ENCODE results near the gene SELENOT. TPM values are rescaled to one million over a fixed set of nuclear protein-coding genes. Genes with fewer than 3 reads are reported as not detected.

The SELENOT gene
- total RNA-seq, 1 experiment from 2014 or later: 73.8 TPM

- H3K14ac ChIP-seq (ENCODE audit: insufficient read depth, low read length): no peak overlapping the region
- Mint-ChIP-seq H3K9me3 (no peaks in the 10 kb centered on the region), H3K4me3 (no peak overlapping the region), H3K27ac (no peak overlapping the region), H3K4me1 (peaks cover 0 to 4% of the 10 kb centered on the region in 2 experiments; a peak in 1 of 4 replicates), H3K36me3 (ENCODE audit: insufficient read depth in 1 of 3, low read depth in 3 of 3) (no peaks in the 10 kb centered on the region), H3K27me3 (ENCODE audit: low read depth) (no peaks in the 10 kb centered on the region)
- H3K23me2 ChIP-seq (ENCODE audit: insufficient read length, low read depth, low read length, poor library complexity, severe bottlenecking): no peaks in the 10 kb centered on the region
- H3K4me1 ChIP-seq (ENCODE audit: insufficient read depth, low read length): no peaks in the 10 kb centered on the region
- H2BK20ac ChIP-seq (ENCODE audit: low read depth, low read length, poor library complexity, severe bottlenecking): no peak overlapping the region
- no peak overlapping the region for H3T11ph ChIP-seq (ENCODE audit: low read length)
- no peaks in the 10 kb centered on the region for H4K20me1 ChIP-seq (ENCODE audit: control insufficient read depth, insufficient read depth, insufficient read length)
- no peak overlapping the region for H4K8ac ChIP-seq (replicated peaks; ENCODE audit: insufficient read length, low read depth, low read length)
- H2BK5ac ChIP-seq (ENCODE audit: insufficient read length, low read length): no peak overlapping the region
- WGBS (ENCODE audit: extremely low coverage, insufficient read length, low lambda C conversion rate): no CpG with 5 or more reads among the region's 4 CpGs
- H2AK5ac ChIP-seq (ENCODE audit: insufficient read length, low read length): no peak overlapping the region
- TF ChIP-seq, protein P1, sequence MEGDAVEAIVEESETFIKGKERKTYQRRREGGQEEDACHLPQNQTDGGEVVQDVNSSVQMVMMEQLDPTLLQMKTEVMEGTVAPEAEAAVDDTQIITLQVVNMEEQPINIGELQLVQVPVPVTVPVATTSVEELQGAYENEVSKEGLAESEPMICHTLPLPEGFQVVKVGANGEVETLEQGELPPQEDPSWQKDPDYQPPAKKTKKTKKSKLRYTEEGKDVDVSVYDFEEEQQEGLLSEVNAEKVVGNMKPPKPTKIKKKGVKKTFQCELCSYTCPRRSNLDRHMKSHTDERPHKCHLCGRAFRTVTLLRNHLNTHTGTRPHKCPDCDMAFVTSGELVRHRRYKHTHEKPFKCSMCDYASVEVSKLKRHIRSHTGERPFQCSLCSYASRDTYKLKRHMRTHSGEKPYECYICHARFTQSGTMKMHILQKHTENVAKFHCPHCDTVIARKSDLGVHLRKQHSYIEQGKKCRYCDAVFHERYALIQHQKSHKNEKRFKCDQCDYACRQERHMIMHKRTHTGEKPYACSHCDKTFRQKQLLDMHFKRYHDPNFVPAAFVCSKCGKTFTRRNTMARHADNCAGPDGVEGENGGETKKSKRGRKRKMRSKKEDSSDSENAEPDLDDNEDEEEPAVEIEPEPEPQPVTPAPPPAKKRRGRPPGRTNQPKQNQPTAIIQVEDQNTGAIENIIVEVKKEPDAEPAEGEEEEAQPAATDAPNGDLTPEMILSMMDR (conservative IDR thresholded peaks at IDR 0.05): no peak
- H3K27ac ChIP-seq (ENCODE audit: insufficient read length, low read depth, low read length): no peak overlapping the region
- no peak overlapping the region for H3K23ac ChIP-seq (ENCODE audit: insufficient read length, low read depth, low read length)
- no peak overlapping the region for H4K91ac ChIP-seq (ENCODE audit: insufficient read length, low read depth, low read length)
- DNase-seq: no peak
- no peak overlapping the region for H2BK12ac ChIP-seq (ENCODE audit: insufficient read length, low read depth, low read length)
- no peak overlapping the region for H4K5ac ChIP-seq (ENCODE audit: insufficient read length, low read depth, low read length)
- no peaks in the 10 kb centered on the region for H3K79me2 ChIP-seq (ENCODE audit: insufficient read depth, low read length)
- no peak overlapping the region for H2BK15ac ChIP-seq (ENCODE audit: low read depth, low read length)
- no peak overlapping the region for H3K4me2 ChIP-seq (ENCODE audit: insufficient read depth, insufficient read length, low read length)
- H2AFZ ChIP-seq (ENCODE audit: low read length): no peak overlapping the region
- no peaks in the 10 kb centered on the region for H3K9me3 ChIP-seq (ENCODE audit: control insufficient read depth, low read depth, low read length)
- H3K27me3 ChIP-seq (ENCODE audit: insufficient read depth, low read length): no peaks in the 10 kb centered on the region
- no peak overlapping the region for H3K56ac ChIP-seq (ENCODE audit: insufficient read length, low read depth, low read length)
- no peak overlapping the region for H2BK120ac ChIP-seq (ENCODE audit: low read depth, low read length, poor library complexity, severe bottlenecking)
- no peaks in the 10 kb centered on the region for H3K79me1 ChIP-seq (ENCODE audit: insufficient read depth, low read depth, low read length, poor library complexity, severe bottlenecking)
- no peak overlapping the region for H3K4ac ChIP-seq (ENCODE audit: low read depth, low read length)
- H3K18ac ChIP-seq (ENCODE audit: insufficient read length, low read depth, low read length): no peak overlapping the region
- no peak overlapping the region for H3K9ac ChIP-seq (ENCODE audit: extremely low read depth, insufficient read length, low read length)
These were observed 50.0 kb downstream of the SELENOT start for GRCh38 chr3:150653110-150653561.

Data from H9 (cell line).